RWPE2 (cell line): ENCODE measurements around the gene SLC12A1.
A peak's percentile ranks its signal among the peaks of the same experiment; 100 is the strongest.

Experiments
- ATAC-seq: fragments of 200-7000 bp; cut with Tn5 transposase; 3 replicates; pipeline ENCODE4 v1.9.1; 2021; ENCODE audit warnings: low read depth
- DNase-seq: peaks from one replicate; pipeline ENCODE4 v3.0.0-alpha.2; 2020; ENCODE audit warnings: low spot score
- H3K27ac ChIP-seq: fragments of 450-650 bp; 2 replicates; pipeline ENCODE4 v1.5.1; 2017; ENCODE audit warnings: mild to moderate bottlenecking; ENCODE audit not compliant: poor library complexity, severe bottlenecking
- H3K27me3 ChIP-seq: fragments of 250-450 bp; sonication (Bioruptor Pico); 2 replicates; pipeline ENCODE4 v1.5.1; 2021; ENCODE audit warnings: mild to moderate bottlenecking, moderate library complexity; ENCODE audit not compliant: insufficient read depth, poor library complexity, severe bottlenecking
- H3K36me3 ChIP-seq: fragments of 250-450 bp; sonication (Bioruptor Pico); 2 replicates; pipeline ENCODE4 v1.5.1; 2020; ENCODE audit warnings: low read depth, mild to moderate bottlenecking, moderate library complexity
- H3K4me1 ChIP-seq: fragments of 250-450 bp; sonication (Bioruptor Pico); 2 replicates; pipeline ENCODE4 v1.5.1; 2021; ENCODE audit warnings: mild to moderate bottlenecking, moderate library complexity; ENCODE audit not compliant: insufficient read depth, poor library complexity, severe bottlenecking
- H3K4me3 ChIP-seq: fragments of 250-450 bp; sonication (Bioruptor Pico); 2 replicates; pipeline ENCODE4 v1.5.1; 2021; ENCODE audit warnings: mild to moderate bottlenecking, moderate library complexity; ENCODE audit not compliant: severe bottlenecking
- H3K9me3 ChIP-seq: fragments of 250-450 bp; sonication (Bioruptor Pico); 2 replicates; pipeline ENCODE4 v1.5.1; 2021; ENCODE audit warnings: mild to moderate bottlenecking, moderate library complexity; ENCODE audit not compliant: severe bottlenecking
- CTCF ChIP-seq: fragments of 450-650 bp; IDR thresholded peaks from one replicate; pipeline ENCODE4 v1.5.1; 2017; ENCODE audit warnings: mild to moderate bottlenecking, moderate library complexity; ENCODE audit not compliant: poor library complexity, severe bottlenecking

The SLC12A1 gene

DNA sequence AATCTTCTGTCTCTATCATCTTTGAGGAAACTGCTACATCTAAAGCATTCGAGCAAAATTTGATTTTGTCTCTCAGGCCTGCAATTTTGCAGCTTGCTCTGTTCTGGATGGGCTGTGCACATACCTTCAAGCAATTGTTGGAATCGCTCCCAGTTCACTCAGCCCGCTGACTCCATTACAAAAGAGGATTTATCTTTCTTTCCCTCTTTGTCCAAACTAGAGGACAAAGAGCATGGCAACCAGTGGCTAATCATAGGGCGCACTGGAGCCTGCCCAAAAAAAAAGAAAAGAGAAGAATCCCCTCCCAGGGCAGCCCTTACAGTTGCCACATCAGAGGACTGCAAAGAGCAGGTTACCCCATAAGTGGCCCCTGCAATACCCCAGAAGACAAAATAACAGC is 76.1 kb downstream of the SLC12A1 start:
- no peak overlapping the region for H3K27ac ChIP-seq
- no peaks in the 10 kb centered on the region for H3K9me3 ChIP-seq
- H3K4me1 ChIP-seq: no peaks in the 10 kb centered on the region
- peaks cover 5% of the 10 kb centered on the region for H3K27me3 ChIP-seq
- no peak overlapping the region for H3K4me3 ChIP-seq
- H3K36me3 ChIP-seq: no peaks in the 10 kb centered on the region
- TF ChIP-seq CTCF: no peak
- ATAC-seq (no peak), DNase-seq (no peak)

GRCh38 chr15:48283396-48284145 is 77.5 kb downstream of the SLC12A1 start:
- H3K4me3 ChIP-seq: no peak overlapping the region
- H3K36me3 ChIP-seq: no peaks in the 10 kb centered on the region
- H3K4me1 ChIP-seq: no peaks in the 10 kb centered on the region
- H3K27ac ChIP-seq: no peak overlapping the region
- no peak for DNase-seq
- no peak for ATAC-seq
- H3K27me3 ChIP-seq: peaks cover 5% of the 10 kb centered on the region
- no peak for TF ChIP-seq CTCF
- H3K9me3 ChIP-seq: no peaks in the 10 kb centered on the region

- H3K27me3 ChIP-seq: peaks cover 5% of the 10 kb centered on the region
- H3K36me3 ChIP-seq: no peaks in the 10 kb centered on the region
- peak; percentile 98 for TF ChIP-seq CTCF
- peak; percentile 85 for ATAC-seq
- H3K9me3 ChIP-seq: no peaks in the 10 kb centered on the region
- no peak overlapping the region for H3K4me3 ChIP-seq
- no peak overlapping the region for H3K27ac ChIP-seq
- H3K4me1 ChIP-seq: no peaks in the 10 kb centered on the region
- no peak for DNase-seq
Measured at GRCh38 chr15:48285329-48286214, 79.5 kb downstream of the SLC12A1 start.

GRCh38 chr15:48289628-48290027 is 83.5 kb downstream of the SLC12A1 start:
- Histone ChIP-seq H3K9me3 (no peaks in the 10 kb centered on the region), H3K36me3 (no peaks in the 10 kb centered on the region), H3K4me1 (no peaks in the 10 kb centered on the region), H3K27me3 (peaks cover 4% of the 10 kb centered on the region), H3K27ac (no peak overlapping the region), H3K4me3 (no peak overlapping the region)
- no peak for DNase-seq
- no peak for ATAC-seq
- TF ChIP-seq CTCF: no peak
